HFF-Myc (cell line): ENCODE measurements around the gene NOS1AP.

Experiments used
- DNase-seq: peaks from one replicate; pipeline ENCODE4 v3.0.0-alpha.2; 2011; ENCODE audit warnings: low read depth; ENCODE audit errors: extremely low read depth
- H3K4me3 ChIP-seq: replicated peaks from 2 replicates; pipeline ENCODE4 v1.5.1; 2011; ENCODE audit warnings: low read depth, mild to moderate bottlenecking, control low read depth, low read length
- CTCF ChIP-seq: IDR thresholded peaks from 2 replicates; pipeline ENCODE4 v1.5.1; 2012; ENCODE audit warnings: mild to moderate bottlenecking, low read depth, low read length, control low read depth; ENCODE audit errors: missing control alignments

Gene NOS1AP

GRCh38 chr1:162067466-162067865 lies 2.0 kb upstream of the NOS1AP start:
- TF ChIP-seq CTCF: no peak
- DNase-seq: no peak
- no peak overlapping the region for H3K4me3 ChIP-seq

- no peak overlapping the region for H3K4me3 ChIP-seq
- TF ChIP-seq CTCF: no peak
- no peak for DNase-seq
These were observed 1.2 kb upstream of the NOS1AP start for GRCh38 chr1:162068301-162068700.

- DNase-seq: no peak
- TF ChIP-seq CTCF: no peak
- H3K4me3 ChIP-seq: peak overlapping the region; percentile 53
These were observed 730 bp downstream of the NOS1AP start for GRCh38 chr1:162070094-162070748.

- peak overlapping the region; percentile 53 for H3K4me3 ChIP-seq
- DNase-seq: no peak
- no peak for TF ChIP-seq CTCF
These were observed 1.3 kb downstream of the NOS1AP start for GRCh38 chr1:162070825-162071224.

GRCh38 chr1:162072740-162073139 lies 3.2 kb downstream of the NOS1AP start:
- TF ChIP-seq CTCF: no peak
- no peak for DNase-seq
- no peak overlapping the region for H3K4me3 ChIP-seq

GRCh38 chr1:162074276-162075005 lies 5.0 kb downstream of the NOS1AP start:
- no peak for DNase-seq
- no peak for TF ChIP-seq CTCF
- no peak overlapping the region for H3K4me3 ChIP-seq
